K562 (cell line): ENCODE data around the gene CHN2. TPM values are rescaled to one million over a fixed set of nuclear protein-coding genes. Genes with fewer than 3 reads are reported as not detected.

Experiments
- ATAC-seq: fragments of 200-7000 bp; cut with Tn5 transposase; 3 replicates; pipeline ENCODE4 v1.9.1; 2020; ENCODE audit warnings: moderate library complexity
- BruUV-seq: library from RNA; stranded (reverse); fragments of 400-500 nt; replicated peaks from 2 replicates; lab custom pipeline; 2021; lab: Mats Ljungman, UMichigan
- CTCF ChIA-PET: fragments of 300-600 bp; formaldehyde crosslinking; extraction: SDS; loops from one replicate; lab custom pipeline; 2021; ENCODE audit warnings: low intra/inter-chr PET ratio; lab: Yijun Ruan, JAX
- POLR2A ChIA-PET: fragments of 300-600, 350-650 bp; sonication (Branson Sonifier 250); formaldehyde crosslinking; extraction: SDS; loops from one replicate; lab custom pipeline; 2021; ENCODE audit warnings: antibody characterized with exemption, inconsistent platforms; lab: Yijun Ruan, JAX
- DNase-seq, 4 experiments: peaks; one replicate each; pipeline versions ENCODE4 v3.0.0 to v3.0.0-alpha.2; 2011 to 2018; ENCODE audit warnings: low spot score in 3 of 4, mixed read lengths in 3 of 4; ENCODE audit errors: extremely low read depth in 1 of 4
- FAIRE-seq: peaks from 2 replicates; lab custom pipeline; 2011; peaks lifted over from hg19 to GRCh38; lab: Jason Lieb, UNC
- H2AFZ ChIP-seq: 2 replicates; pipeline ENCODE4 v1.6.0; 2011; ENCODE audit warnings: low read depth, low read length, control low read depth, inconsistent platforms
- H3K27ac ChIP-seq: fragments of 200-600 bp; 3 replicates; pipeline ENCODE4 v1.8.0; 2011; ENCODE audit warnings: low read depth, mild to moderate bottlenecking, control low read depth, inconsistent platforms, low read length, moderate library complexity, mixed read lengths; ENCODE audit errors: extremely low read depth
- H3K27me3 ChIP-seq, 2 experiments: fragments of 300-600 bp in 1 of 2; 2 replicates in 1 of 2; 3 replicates in 1 of 2; pipeline versions ENCODE4 v1.6.0 to v1.8.0; 2011; ENCODE audit warnings: inconsistent platforms in 2 of 2, low read length in 2 of 2, mild to moderate bottlenecking in 1 of 2, mixed read lengths in 1 of 2, moderate library complexity in 1 of 2; ENCODE audit not compliant: control insufficient read depth in 2 of 2, insufficient read depth in 2 of 2
- H3K36me3 ChIP-seq: fragments of 300-600 bp; 3 replicates; pipeline ENCODE4 v1.8.0; 2011; ENCODE audit warnings: mild to moderate bottlenecking, low read length, inconsistent platforms; ENCODE audit not compliant: control insufficient read depth, insufficient read depth
- H3K4me1 ChIP-seq, 2 experiments: fragments of 200-600 bp in 1 of 2; replicated peaks in 1 of 2; 2 replicates in 1 of 2; 3 replicates in 1 of 2; pipeline versions ENCODE4 v1.5.1 to v1.8.0; 2011; ENCODE audit warnings: inconsistent platforms in 2 of 2, low read length in 2 of 2, mild to moderate bottlenecking in 1 of 2, mixed read lengths in 1 of 2, moderate library complexity in 1 of 2; ENCODE audit not compliant: control insufficient read depth in 2 of 2, insufficient read depth in 2 of 2
- H3K4me2 ChIP-seq: 2 replicates; pipeline ENCODE4 v1.6.1; 2011; ENCODE audit warnings: low read length, control low read depth, inconsistent platforms, mixed read lengths; ENCODE audit not compliant: insufficient read depth
- H3K4me3 ChIP-seq: fragments of 200-600 bp; sonication (generic), shearing (Covaris generic); 2 replicates; pipeline ENCODE4 v1.5.1; 2016; ENCODE audit warnings: control low read depth, inconsistent platforms
- H3K79me2 ChIP-seq: fragments of 200-600 bp; 3 replicates; pipeline ENCODE4 v1.8.0; 2011; ENCODE audit warnings: low read length, inconsistent platforms; ENCODE audit not compliant: control insufficient read depth, insufficient read depth
- H3K9ac ChIP-seq, 2 experiments: 2 replicates each; pipeline versions ENCODE4 v1.6.0 to v1.6.1; 2011; ENCODE audit warnings: low read depth in 2 of 2, low read length in 2 of 2, control low read depth in 1 of 2, inconsistent platforms in 1 of 2, mild to moderate bottlenecking in 1 of 2, mixed read lengths in 1 of 2; ENCODE audit not compliant: insufficient read depth in 1 of 2
- H3K9me1 ChIP-seq: one replicate; pipeline ENCODE4 v1.6.0; 2011; ENCODE audit warnings: inconsistent platforms, mild to moderate bottlenecking, low read length, moderate library complexity; ENCODE audit not compliant: control insufficient read depth, insufficient read depth
- H3K9me3 ChIP-seq: replicated peaks from 2 replicates; pipeline ENCODE4 v1.5.1; 2011; ENCODE audit warnings: low read depth, low read length, inconsistent platforms; ENCODE audit not compliant: control insufficient read depth, insufficient read depth
- H4K20me1 ChIP-seq: replicated peaks from 2 replicates; pipeline ENCODE4 v1.6.1; 2011; ENCODE audit warnings: low read length, inconsistent platforms, mixed read lengths; ENCODE audit not compliant: control insufficient read depth, insufficient read depth
- KLF10 ChIP-seq: fragments of 250-450 bp; sonication (Bioruptor Pico); IDR thresholded peaks from 2 replicates; pipeline ENCODE4 v1.6.1; 2021; ENCODE audit warnings: matching md5 sums
- MTA2 ChIP-seq: fragments of 450-650 bp; IDR thresholded peaks from 2 replicates; pipeline ENCODE4 v1.6.1; 2016; ENCODE audit warnings: low read depth
- NELFE ChIP-seq: IDR thresholded peaks from 2 replicates; pipeline ENCODE4 v1.6.1; 2011; ENCODE audit warnings: mild to moderate bottlenecking; ENCODE audit not compliant: insufficient read depth, insufficient read length
- SNIP1 ChIP-seq: fragments of 450-650 bp; IDR thresholded peaks from 2 replicates; pipeline ENCODE4 v1.7.1; 2017; ENCODE audit warnings: low read depth, mild to moderate bottlenecking
- XRCC5 ChIP-seq: fragments of 200-400 bp; formaldehyde crosslinking; IDR thresholded peaks from 2 replicates; pipeline ENCODE4 v1.6.1; 2017; ENCODE audit warnings: low read depth, mild to moderate bottlenecking, low read length
- ZNF175 ChIP-seq: fragments of 200-800 bp; sonication (Bioruptor generic); IDR thresholded peaks from 2 replicates; pipeline ENCODE4 v1.6.1; 2016; ENCODE audit warnings: low read depth, mild to moderate bottlenecking, missing genetic modification characterization, missing compliant biosample characterization
- ZNF232 ChIP-seq: sonication (generic); formaldehyde crosslinking; IDR thresholded peaks from 2 replicates; pipeline ENCODE4 v1.8.0; 2022; ENCODE audit warnings: mild to moderate bottlenecking, missing genetic modification reagents
- WGBS: fragments of 100-300 bp; shearing (Covaris generic); methylation state at CpG from one replicate; pipeline ENCODE4 v1.1.6; 2016; ENCODE audit warnings: low coverage, mixed read lengths; ENCODE audit not compliant: insufficient coverage; ENCODE audit errors: missing lambda C conversion rate; 5-methylcytosine and 5-hydroxymethylcytosine counted together
- in situ Hi-C: fragments of 300-500 bp; cut with MboI; formaldehyde crosslinking; loops from 4 replicates; pipeline ENCODE4 v1.15.0; 2018; ENCODE audit warnings: inconsistent platforms, mixed read lengths
- intact Hi-C: fragments of 100-400 bp; cut with micrococcal nuclease; formaldehyde crosslinking; loops from 2 replicates; pipeline ENCODE4 v1.14.2; 2022
- polyA plus RNA-seq, 8 experiments: library from polyadenylated mRNA; depleted of rRNA in 4 of 8; stranded (reverse) in 5 of 8; unstranded in 3 of 8; fragments of >200 nt; fragmentation: Nextera tagmentation in 2 of 8; fragmentation: Illumina TruSeq in 1 of 8; extraction: Ambion mirVana in 2 of 8; extraction: Trizol in 1 of 8; gene quantifications; 2 replicates each; pipeline versions ENCODE4 v1.2.1 to v1.2.3, GENCODE V29; 2011 to 2014; ENCODE audit warnings: inconsistent platforms in 1 of 8, missing spikeins in 1 of 8
- total RNA-seq, 7 experiments: library from RNA; depleted of rRNA in 6 of 7; stranded (reverse); fragments of >200 nt in 6 of 7; fragmentation: Illumina TruSeq in 2 of 7; extraction: Trizol in 2 of 7; gene quantifications; 2 replicates each; pipeline versions ENCODE4 v1.2.1 to v1.2.3, GENCODE V29; 2011 to 2021; ENCODE audit warnings: low replicate concordance in 1 of 7
- TF ChIP-seq, protein P1 (sequence below): fragments of 250-450 bp; sonication (Bioruptor Pico); IDR thresholded peaks from 2 replicates; pipeline ENCODE4 v1.6.1; 2021; ENCODE audit warnings: mild to moderate bottlenecking

Gene CHN2
- total and polyA plus RNA-seq, 9 of the 15 experiments (the other 6 are each of a cell fraction or from before 2014, with no cell fraction given) = 0.12 to 2.1 (median 0.31) TPM; not detected in 1

GRCh38 chr7:29367784-29368183 lies 173.2 kb downstream of the CHN2 start:
- H3K27me3 ChIP-seq = 0 out of 5 replicates have a peak, but pooled peaks cover 0 to 4% of the 10 kb centered on the region in 2 experiments
- H3K9me3 ChIP-seq = no peaks in the 10 kb centered on the region
- TF ChIP-seq ZNF232 (CRISPR knock-in tag) = no peak
- no peak for TF ChIP-seq XRCC5
- TF ChIP-seq NELFE = no peak
- TF ChIP-seq, protein P1, sequence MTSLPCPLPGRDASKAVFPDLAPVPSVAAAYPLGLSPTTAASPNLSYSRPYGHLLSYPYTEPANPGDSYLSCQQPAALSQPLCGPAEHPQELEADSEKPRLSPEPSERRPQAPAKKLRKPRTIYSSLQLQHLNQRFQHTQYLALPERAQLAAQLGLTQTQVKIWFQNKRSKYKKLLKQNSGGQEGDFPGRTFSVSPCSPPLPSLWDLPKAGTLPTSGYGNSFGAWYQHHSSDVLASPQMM (CRISPR knock-in tag) = no peak
- TF ChIP-seq MTA2 = no peak
- TF ChIP-seq ZNF175 (CRISPR knock-in tag) = no peak
- TF ChIP-seq KLF10 (CRISPR knock-in tag) = no peak
- TF ChIP-seq SNIP1 = no peak
- TF ChIP-seq, all 486 proteins: peak for 0
- Histone ChIP-seq H3K4me2 (no peak overlapping the region), H3K9ac (no peak overlapping the region), H3K4me3 (no peak overlapping the region), H3K36me3 (no peaks in the 10 kb centered on the region), H3K27ac (no peak overlapping the region), H2AFZ (no peak overlapping the region), H3K9me1 (no peaks in the 10 kb centered on the region), H3K79me2 (no peaks in the 10 kb centered on the region), H3K4me1 (no peaks in the 10 kb centered on the region), H4K20me1 (no peaks in the 10 kb centered on the region)
- ChIA-PET POLR2A (no interaction called here), CTCF (interaction anchor here (0.7 kb wide), 1 partner anchor 523 kb away, joined by 3 read pairs; no protein-coding TSS in a partner anchor)
- DNase-seq = no peak
- in situ Hi-C loops = no loop called here
- intact Hi-C loops = no loop called here
- ATAC-seq = no peak
- WGBS = 0% methylated on average over 3 of the region's 3 CpGs
- no TSS peak for BruUV-seq
- FAIRE-seq = no peak
